Mesothelial cell of epicardium (in vitro differentiated cells): ENCODE results near the gene TTLL8. TPM values are rescaled to one million over a fixed set of nuclear protein-coding genes. Genes with fewer than 3 reads are reported as not detected.
A peak's percentile ranks its signal among the peaks of the same experiment; 100 is the strongest.

ENCODE experiments used
- DNase-seq, 2 experiments: peaks; one replicate each; pipeline ENCODE4 v3.0.0; 2021; ENCODE audit warnings: low spot score in 2 of 2; ENCODE audit not compliant: unreplicated experiment in 2 of 2
- H3K27ac Mint-ChIP-seq: 2 replicates; pipeline ENCODE4 v1.8.0; 2021; ENCODE audit warnings: mixed read lengths
- H3K27me3 Mint-ChIP-seq: 2 replicates; pipeline ENCODE4 v1.8.0; 2021; ENCODE audit warnings: low read depth, mixed read lengths
- H3K36me3 Mint-ChIP-seq: 2 replicates; pipeline ENCODE4 v1.8.0; 2021; ENCODE audit warnings: mixed read lengths
- H3K4me1 Mint-ChIP-seq: 2 replicates; pipeline ENCODE4 v1.8.0; 2021; ENCODE audit warnings: mixed read lengths
- H3K4me3 Mint-ChIP-seq: 2 replicates; pipeline ENCODE4 v1.8.0; 2021; ENCODE audit warnings: mild to moderate bottlenecking, moderate library complexity, mixed read lengths
- H3K9me3 Mint-ChIP-seq: 2 replicates; pipeline ENCODE4 v1.8.0; 2021; ENCODE audit warnings: mixed read lengths
- CTCF ChIP-seq: fragments of 200-600 bp; sonication (generic); IDR thresholded peaks from one replicate; pipeline ENCODE4 v1.5.0; 2021; ENCODE audit warnings: antibody characterized with exemption; ENCODE audit not compliant: unreplicated experiment
- total RNA-seq: library from RNA; stranded (reverse); gene quantifications from 3 replicates; pipeline ENCODE4 v1.2.1, GENCODE V29; 2021

The TTLL8 gene
- total RNA-seq, 1 donor from 2014 or later: 0.13 TPM

GRCh38 chr22:50014655-50015401 lies 43.3 kb downstream of the TTLL8 start:
- no peak for DNase-seq

DNA sequence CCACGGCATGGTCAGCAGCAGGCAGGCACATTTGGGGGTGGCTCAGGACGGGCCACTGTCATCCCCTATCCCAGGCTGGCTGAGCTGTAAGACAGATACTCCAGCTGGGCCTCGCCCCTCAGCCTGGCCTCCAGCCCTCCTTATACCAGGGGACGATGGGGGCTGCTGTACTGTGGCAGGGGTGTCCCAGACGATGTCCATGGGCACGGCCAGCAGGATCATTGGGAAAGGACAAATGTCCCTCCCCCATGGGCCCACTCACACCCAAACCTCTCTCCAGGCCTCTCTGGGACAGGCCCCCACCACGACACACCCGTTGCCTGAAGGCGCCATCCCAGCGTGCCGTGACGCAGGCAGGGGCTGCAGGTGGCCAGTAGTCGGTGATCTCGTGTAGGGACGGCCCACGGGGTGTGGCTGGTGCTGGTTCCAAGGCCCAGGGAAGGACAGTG lies 44.0 kb downstream of the TTLL8 start:
- Mint-ChIP-seq H3K36me3 (no peaks in the 10 kb centered on the region), H3K27ac (no peak overlapping the region), H3K4me1 (peaks cover 10% of the 10 kb centered on the region), H3K27me3 (peaks cover 71% of the 10 kb centered on the region), H3K9me3 (peaks cover 2% of the 10 kb centered on the region), H3K4me3 (no peak overlapping the region)
- TF ChIP-seq CTCF: no peak
- no peak for DNase-seq

More at GRCh38 chr22:50014655-50015401, 43.3 kb downstream of the TTLL8 start:
- no peak for TF ChIP-seq CTCF
- Mint-ChIP-seq H3K4me1 (peaks cover 10% of the 10 kb centered on the region), H3K27me3 (peaks cover 67% of the 10 kb centered on the region), H3K4me3 (no peak overlapping the region), H3K27ac (no peak overlapping the region), H3K9me3 (peaks cover 5% of the 10 kb centered on the region), H3K36me3 (no peaks in the 10 kb centered on the region)

DNA sequence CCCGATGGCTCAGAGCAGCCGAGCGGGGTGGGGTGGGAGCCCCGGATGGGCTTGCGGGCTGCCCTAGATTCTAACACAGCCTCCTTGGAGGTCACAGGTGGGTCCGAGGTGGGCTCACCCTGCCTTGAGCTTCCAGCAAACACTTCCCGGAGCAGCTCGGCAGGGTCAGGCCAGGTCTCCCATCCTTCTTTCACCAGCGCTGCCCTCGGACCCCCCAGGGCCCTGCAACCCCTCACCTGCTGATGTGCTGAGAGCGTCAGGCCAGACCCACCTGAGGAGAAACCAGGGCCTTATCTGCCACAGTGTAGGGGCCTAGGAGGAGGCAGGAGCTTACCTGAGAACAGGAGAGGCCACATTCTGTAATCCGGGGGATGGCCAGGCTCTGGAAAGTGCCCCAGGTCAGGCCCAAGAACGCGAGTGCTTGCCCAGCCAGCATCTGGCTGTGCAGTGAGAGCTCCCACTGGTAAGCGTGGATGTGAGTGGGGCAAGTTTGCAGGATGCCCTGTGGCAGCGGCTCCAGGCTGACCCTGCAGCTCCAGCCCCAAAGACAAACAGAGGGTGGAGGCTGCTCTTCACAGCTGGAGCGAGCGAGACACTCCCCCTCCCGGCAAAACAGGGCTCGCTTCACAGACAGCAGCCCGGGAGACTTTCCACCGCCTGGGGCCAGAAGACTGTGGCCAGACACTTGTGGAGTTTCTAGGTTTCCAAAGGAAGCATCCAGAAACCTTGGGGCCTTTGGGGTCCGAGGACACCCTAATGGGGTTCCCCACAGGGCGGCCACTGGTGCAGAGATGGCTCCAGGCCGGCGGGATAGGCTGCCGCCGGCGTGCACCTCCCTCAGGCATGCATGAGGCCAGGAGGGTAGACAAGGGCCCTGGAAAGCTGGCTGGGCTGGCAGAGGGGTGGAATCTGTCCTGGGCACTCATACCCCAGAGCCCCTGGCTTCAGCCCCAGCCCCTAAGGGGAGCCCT lies 45.6 kb downstream of the TTLL8 start, which contains the start of gene IL17REL:
Gene IL17REL, minus strand, starts transcription at position 555 of the 971 bp plus-strand sequence. Its CDS starts 119 bp downstream, at position 436.
- Mint-ChIP-seq H3K4me3 (peak within 1 kb of the TSS; percentile 49), H3K4me1 (peaks cover 7% of the 10 kb centered on the region), H3K27ac (no peak within 1 kb of the TSS), H3K27me3 (peaks cover 75% of the 10 kb centered on the region), H3K9me3 (no peaks in the 10 kb centered on the region), H3K36me3 (no peaks in the 10 kb centered on the region)
- DNase-seq: no peak
- TF ChIP-seq CTCF: no peak

GRCh38 chr22:50011447-50012210 lies 46.5 kb downstream of the TTLL8 start:
- TF ChIP-seq CTCF: no peak
- no peaks in the 10 kb centered on the region for H3K9me3 Mint-ChIP-seq
- peaks cover 68% of the 10 kb centered on the region for H3K27me3 Mint-ChIP-seq
- peaks cover 7% of the 10 kb centered on the region for H3K4me1 Mint-ChIP-seq
- no peak overlapping the region for H3K27ac Mint-ChIP-seq
- H3K36me3 Mint-ChIP-seq: no peaks in the 10 kb centered on the region
- H3K4me3 Mint-ChIP-seq: peak overlapping the region; percentile 49
- no peak for DNase-seq
